ENCODE measurements around the gene RAB4B.
"Not testable (repeated sequence)": the region's sequence is repeated elsewhere in the genome, so short reads cannot be mapped to it uniquely, and the experiment has no call there.

Gene RAB4B

GRCh38 chr19:40750874-40751537, 27.0 kb upstream of the RAB4B start, which contains the start of gene SNRPA:
SNRPA (plus strand) TSS chr19:40751203; CDS start chr19:40751409, 206 bp downstream.
- peak; percentile 91 for DNase-seq

GRCh38 chr19:40752257-40752781, 25.7 kb upstream of the RAB4B start:
- no peak for DNase-seq

- no peak for DNase-seq
Observed at GRCh38 chr19:40754611-40755247, 23.3 kb upstream of the RAB4B start.

- no peak for DNase-seq
Observed at GRCh38 chr19:40755248-40755624, 22.8 kb upstream of the RAB4B start.

GRCh38 chr19:40755791-40756190, 22.3 kb upstream of the RAB4B start:
- DNase-seq, result no peak

GRCh38 chr19:40756502-40757110, 21.4 kb upstream of the RAB4B start:
- DNase-seq, result no peak

GRCh38 chr19:40758491-40758890, 19.6 kb upstream of the RAB4B start:
- no peak for DNase-seq

GRCh38 chr19:40759352-40759751, 18.7 kb upstream of the RAB4B start:
- DNase-seq, result no peak

GRCh38 chr19:40762754-40763470, 15.1 kb upstream of the RAB4B start:
- DNase-seq, result no peak

- DNase-seq, result no peak
Observed at GRCh38 chr19:40763526-40763925, 14.5 kb upstream of the RAB4B start.

GRCh38 chr19:40763963-40764362, 14.1 kb upstream of the RAB4B start:
- DNase-seq, result no peak

- DNase-seq, result not testable (repeated sequence)
Observed at GRCh38 chr19:40766385-40766784, 11.7 kb upstream of the RAB4B start.

GRCh38 chr19:40768869-40769268, 9.2 kb upstream of the RAB4B start:
- no peak for DNase-seq

- DNase-seq, result not testable (repeated sequence)
Observed at GRCh38 chr19:40771101-40771862, 6.8 kb upstream of the RAB4B start.

GRCh38 chr19:40774916-40775631, 3.0 kb upstream of the RAB4B start, which contains the start of gene MIA:
MIA (plus strand) TSS chr19:40775521; CDS start chr19:40775543, 22 bp downstream.
- DNase-seq, result no peak

GRCh38 chr19:40775632-40776022, 2.4 kb upstream of the RAB4B start:
- DNase-seq, result no peak

- no peak for DNase-seq
Observed at GRCh38 chr19:40776364-40776763, 1.7 kb upstream of the RAB4B start.

GRCh38 chr19:40776932-40777644, 959 bp upstream of the RAB4B start:
- peak; percentile 92 for DNase-seq

GRCh38 chr19:40777645-40777936, 456 bp upstream of the RAB4B start:
- DNase-seq, result no peak

- no peak for DNase-seq
Observed at GRCh38 chr19:40778706-40779284, 748 bp downstream of the RAB4B start.

- no peak for DNase-seq
Observed at GRCh38 chr19:40780582-40780981, 2.5 kb downstream of the RAB4B start.

Data from NCI-H187 treated with DMSO at 0.1 percent for 48 hours (cell line).